ENCODE data around the gene TSEN54. TPM values are rescaled to one million over a fixed set of nuclear protein-coding genes. Genes with fewer than 3 reads are reported as not detected.

The TSEN54 gene
- total RNA-seq, 2 experiments from 2014 or later, result 57.4 to 69.8 TPM

GRCh38 chr17:75482098-75482942, 34.0 kb upstream of the TSEN54 start:
- intact Hi-C loops (cut with micrococcal nuclease; ENCODE audit: unreplicated experiment), result no loop called here
- Histone ChIP-seq H2AFZ (ENCODE audit: low read length) (no peak overlapping the region), H3K4me3 (ENCODE audit: low read depth, low read length, poor library complexity, severe bottlenecking) (no peak overlapping the region), H4K20me1 (ENCODE audit: insufficient read depth, low read length) (no peaks in the 10 kb centered on the region), H3K4me2 (ENCODE audit: low read length) (no peak overlapping the region), H3K9me3 (ENCODE audit: low read length) (no peaks in the 10 kb centered on the region), H3K27ac (ENCODE audit: low read depth, low read length, poor library complexity, severe bottlenecking) (no peak overlapping the region), H3K4me1 (ENCODE audit: insufficient read depth, low read length, poor library complexity, severe bottlenecking) (peaks cover 5% of the 10 kb centered on the region), H3K9me2 (ENCODE audit: insufficient read depth, low read length) (no peaks in the 10 kb centered on the region), H3K79me2 (ENCODE audit: insufficient read depth, low read depth, low read length) (no peaks in the 10 kb centered on the region), H3K36me3 (ENCODE audit: insufficient read depth, low read length) (no peaks in the 10 kb centered on the region)
- ChIA-PET CTCF (ENCODE audit: unreplicated experiment) (no interaction called here), POLR2A (interaction anchor here (0.6 to 1.0 kb wide), 3 partner anchors 15 to 95 kb away, joined by 4 to 6 read pairs (median 4); no protein-coding TSS in a partner anchor)
- no TSS peak for BruUV-seq (replicated peaks)
- no peak for DNase-seq (ENCODE audit: low spot score)
- no peak for TF ChIP-seq CTCF (conservative IDR thresholded peaks at IDR 0.05; ENCODE audit: low read length)
- TF ChIP-seq EZH2phosphoT487 (IDR thresholded peaks at IDR 0.05; ENCODE audit: borderline replicate concordance, low read depth, low read length), result no peak

DNA sequence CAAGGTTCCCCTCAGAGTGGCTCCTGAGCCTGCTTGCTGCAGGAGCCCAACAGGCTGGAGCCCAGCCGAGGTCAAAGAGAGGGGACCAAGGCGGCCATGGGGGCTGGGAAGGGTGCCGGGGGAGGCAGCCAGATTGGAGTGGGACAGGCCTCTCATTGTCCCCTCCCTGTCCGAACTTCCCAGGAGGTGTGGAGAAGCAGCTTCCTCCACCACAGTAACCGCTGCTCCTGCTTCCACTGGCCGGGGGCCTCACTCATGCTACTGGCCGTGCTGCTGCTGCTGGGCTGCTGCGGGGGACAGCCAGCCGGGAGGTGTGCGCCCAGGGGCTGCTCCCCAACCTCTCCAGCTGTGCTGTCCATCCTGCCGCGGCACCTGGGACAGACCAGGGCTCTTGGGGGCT, 30.6 kb upstream of the TSEN54 start:
- no peaks in the 10 kb centered on the region for H3K79me2 ChIP-seq (ENCODE audit: insufficient read depth, low read depth, low read length)
- no peak overlapping the region for H3K4me3 ChIP-seq (ENCODE audit: low read depth, low read length, poor library complexity, severe bottlenecking)
- CTCF ChIA-PET (ENCODE audit: unreplicated experiment), result no interaction called here
- H3K36me3 ChIP-seq (ENCODE audit: insufficient read depth, low read length), result no peaks in the 10 kb centered on the region
- POLR2A ChIA-PET, result no interaction called here
- intact Hi-C loops (cut with micrococcal nuclease; ENCODE audit: unreplicated experiment), result no loop called here
- H3K9me2 ChIP-seq (ENCODE audit: insufficient read depth, low read length), result no peaks in the 10 kb centered on the region
- no peak overlapping the region for H2AFZ ChIP-seq (ENCODE audit: low read length)
- no peak for DNase-seq (ENCODE audit: low spot score)
- H3K27ac ChIP-seq (ENCODE audit: low read depth, low read length, poor library complexity, severe bottlenecking), result no peak overlapping the region
- TF ChIP-seq CTCF (conservative IDR thresholded peaks at IDR 0.05; ENCODE audit: low read length) (no peak), EZH2phosphoT487 (IDR thresholded peaks at IDR 0.05; ENCODE audit: borderline replicate concordance, low read depth, low read length) (no peak)
- BruUV-seq (replicated peaks), result no TSS peak
- H3K9me3 ChIP-seq (ENCODE audit: low read length), result no peaks in the 10 kb centered on the region
- H4K20me1 ChIP-seq (ENCODE audit: insufficient read depth, low read length), result no peaks in the 10 kb centered on the region
- no peak overlapping the region for H3K4me2 ChIP-seq (ENCODE audit: low read length)
- peaks cover 16% of the 10 kb centered on the region for H3K4me1 ChIP-seq (ENCODE audit: insufficient read depth, low read length, poor library complexity, severe bottlenecking)

DNA sequence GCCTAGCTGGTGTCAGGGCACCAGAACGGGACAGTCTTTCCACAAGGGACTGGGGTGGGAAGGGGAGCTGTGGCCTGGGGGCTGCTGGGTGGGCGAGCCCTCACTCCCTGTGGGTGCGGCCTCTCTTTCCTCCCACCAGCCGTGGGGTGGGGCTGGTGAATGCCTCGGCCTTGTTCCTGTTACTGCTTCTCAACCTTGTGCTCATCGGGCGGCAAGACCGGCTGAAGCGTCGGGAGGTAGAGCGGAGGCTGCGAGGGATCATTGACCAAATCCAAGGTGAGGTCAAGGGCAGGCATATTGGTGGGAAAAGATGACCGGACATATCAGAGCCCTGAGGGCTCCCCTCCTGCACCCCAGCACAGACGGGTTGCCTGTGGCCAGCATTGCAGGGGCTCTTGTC, 30.2 kb upstream of the TSEN54 start:
- H3K9me3 ChIP-seq (ENCODE audit: low read length), result no peaks in the 10 kb centered on the region
- BruUV-seq (replicated peaks), result no TSS peak
- H3K9me2 ChIP-seq (ENCODE audit: insufficient read depth, low read length), result no peaks in the 10 kb centered on the region
- DNase-seq (ENCODE audit: low spot score), result no peak
- ChIA-PET POLR2A (no interaction called here), CTCF (ENCODE audit: unreplicated experiment) (no interaction called here)
- no peak overlapping the region for H3K27ac ChIP-seq (ENCODE audit: low read depth, low read length, poor library complexity, severe bottlenecking)
- no peak overlapping the region for H3K4me2 ChIP-seq (ENCODE audit: low read length)
- no peaks in the 10 kb centered on the region for H3K79me2 ChIP-seq (ENCODE audit: insufficient read depth, low read depth, low read length)
- H3K4me1 ChIP-seq (ENCODE audit: insufficient read depth, low read length, poor library complexity, severe bottlenecking), result peaks cover 16% of the 10 kb centered on the region
- H3K36me3 ChIP-seq (ENCODE audit: insufficient read depth, low read length), result no peaks in the 10 kb centered on the region
- TF ChIP-seq CTCF (conservative IDR thresholded peaks at IDR 0.05; ENCODE audit: low read length) (no peak), EZH2phosphoT487 (IDR thresholded peaks at IDR 0.05; ENCODE audit: borderline replicate concordance, low read depth, low read length) (no peak)
- no peak overlapping the region for H2AFZ ChIP-seq (ENCODE audit: low read length)
- H3K4me3 ChIP-seq (ENCODE audit: low read depth, low read length, poor library complexity, severe bottlenecking), result no peak overlapping the region
- intact Hi-C loops (cut with micrococcal nuclease; ENCODE audit: unreplicated experiment), result no loop called here
- H4K20me1 ChIP-seq (ENCODE audit: insufficient read depth, low read length), result no peaks in the 10 kb centered on the region

Measured in OCI-LY7 (cell line).